ENCODE data around the gene FGGY.
A peak's percentile ranks its signal among the peaks of the same experiment; 100 is the strongest.
"Not testable (repeated sequence)": the region's sequence is repeated elsewhere in the genome, so short reads cannot be mapped to it uniquely, and the experiment has no call there.

Gene FGGY

GRCh38 chr1:59294423-59294822 lies 2.5 kb upstream of the FGGY start:
- no peak for ATAC-seq (replicated peaks)
- no peak overlapping the region for H3K27ac Mint-ChIP-seq
- H3K4me1 Mint-ChIP-seq (ENCODE audit: low read depth in 2 of 2): peaks cover 33 to 35% of the 10 kb centered on the region in 2 donors
- DNase-seq: no peak
- no peaks in the 10 kb centered on the region for H3K36me3 Mint-ChIP-seq (ENCODE audit: insufficient read depth)
- no peak overlapping the region for H3K4me3 Mint-ChIP-seq
- H3K27me3 Mint-ChIP-seq: no peaks in the 10 kb centered on the region
- H3K9me3 Mint-ChIP-seq: no peaks in the 10 kb centered on the region

- Mint-ChIP-seq H3K9me3 (no peaks in the 10 kb centered on the region), H3K27ac (peak overlapping the region in 1 of 2 donors; percentile 95), H3K4me3 (peak overlapping the region; percentile 88 to 95), H3K4me1 (ENCODE audit: low read depth in 2 of 2) (peaks cover 33 to 35% of the 10 kb centered on the region in 2 donors), H3K27me3 (no peaks in the 10 kb centered on the region), H3K36me3 (ENCODE audit: insufficient read depth) (no peaks in the 10 kb centered on the region)
- DNase-seq (no peak), ATAC-seq (replicated peaks) (no peak)
Measured at GRCh38 chr1:59295618-59296017, 1.3 kb upstream of the FGGY start.

GRCh38 chr1:59298026-59298583 lies 1.2 kb downstream of the FGGY start:
- ATAC-seq (replicated peaks) (no peak), DNase-seq (no peak)
- H3K36me3 Mint-ChIP-seq (ENCODE audit: insufficient read depth): no peaks in the 10 kb centered on the region
- H3K27me3 Mint-ChIP-seq: no peaks in the 10 kb centered on the region
- H3K4me3 Mint-ChIP-seq: peak overlapping the region; percentile 88 to 95
- H3K9me3 Mint-ChIP-seq: no peaks in the 10 kb centered on the region
- H3K4me1 Mint-ChIP-seq (ENCODE audit: low read depth in 2 of 2): peaks cover 20 to 22% of the 10 kb centered on the region in 2 donors
- peak overlapping the region; percentile 95 to 96 for H3K27ac Mint-ChIP-seq

- no peak for ATAC-seq (replicated peaks)
- H3K27ac Mint-ChIP-seq: peak overlapping the region; percentile 95 to 96
- H3K9me3 Mint-ChIP-seq: no peaks in the 10 kb centered on the region
- peaks cover 13 to 15% of the 10 kb centered on the region in 2 donors for H3K4me1 Mint-ChIP-seq (ENCODE audit: low read depth in 2 of 2)
- no peaks in the 10 kb centered on the region for H3K36me3 Mint-ChIP-seq (ENCODE audit: insufficient read depth)
- no peak for DNase-seq
- no peaks in the 10 kb centered on the region for H3K27me3 Mint-ChIP-seq
- H3K4me3 Mint-ChIP-seq: no peak overlapping the region
Measured at GRCh38 chr1:59298710-59299346, 1.9 kb downstream of the FGGY start.

GRCh38 chr1:59299670-59300069 lies 2.8 kb downstream of the FGGY start:
- H3K4me3 Mint-ChIP-seq; DNase-seq; H3K9me3 Mint-ChIP-seq; H3K36me3 Mint-ChIP-seq (ENCODE audit: insufficient read depth); H3K27ac Mint-ChIP-seq; H3K27me3 Mint-ChIP-seq; ATAC-seq (replicated peaks): not testable (repeated sequence)
- peaks cover 12% of the 10 kb centered on the region in 2 donors for H3K4me1 Mint-ChIP-seq (ENCODE audit: low read depth in 2 of 2)

- H3K4me1 Mint-ChIP-seq (ENCODE audit: low read depth in 2 of 2): peaks cover 8% of the 10 kb centered on the region in 2 donors
- H3K4me3 Mint-ChIP-seq: no peak overlapping the region
- DNase-seq (no peak), ATAC-seq (replicated peaks) (no peak)
- H3K27me3 Mint-ChIP-seq: no peaks in the 10 kb centered on the region
- H3K27ac Mint-ChIP-seq: no peak overlapping the region
- no peaks in the 10 kb centered on the region for H3K36me3 Mint-ChIP-seq (ENCODE audit: insufficient read depth)
- H3K9me3 Mint-ChIP-seq: peaks cover 8 to 15% of the 10 kb centered on the region in 2 donors
Measured at GRCh38 chr1:59302297-59302696, 5.4 kb downstream of the FGGY start.

- no peak overlapping the region for H3K4me3 Mint-ChIP-seq
- H3K27ac Mint-ChIP-seq: no peak overlapping the region
- H3K9me3 Mint-ChIP-seq: peaks cover 8 to 15% of the 10 kb centered on the region in 2 donors
- H3K4me1 Mint-ChIP-seq (ENCODE audit: low read depth in 2 of 2): peaks cover 7 to 8% of the 10 kb centered on the region in 2 donors
- H3K27me3 Mint-ChIP-seq: no peaks in the 10 kb centered on the region
- DNase-seq (no peak), ATAC-seq (replicated peaks) (no peak)
- no peaks in the 10 kb centered on the region for H3K36me3 Mint-ChIP-seq (ENCODE audit: insufficient read depth)
Measured at GRCh38 chr1:59302871-59303270, 6.0 kb downstream of the FGGY start.

- no peak overlapping the region for H3K4me3 Mint-ChIP-seq
Measured at GRCh38 chr1:59305188-59305587, 8.3 kb downstream of the FGGY start.

GRCh38 chr1:59307591-59307990 lies 10.7 kb downstream of the FGGY start:
- DNase-seq (no peak), ATAC-seq (replicated peaks) (no peak)
- peaks cover 2% of the 10 kb centered on the region for H3K36me3 Mint-ChIP-seq (ENCODE audit: insufficient read depth)
- H3K4me1 Mint-ChIP-seq (ENCODE audit: low read depth in 2 of 2): peaks cover 6 to 13% of the 10 kb centered on the region in 2 donors
- H3K27me3 Mint-ChIP-seq: no peaks in the 10 kb centered on the region
- H3K9me3 Mint-ChIP-seq: peaks cover 8 to 15% of the 10 kb centered on the region in 2 donors
- no peak overlapping the region for H3K4me3 Mint-ChIP-seq
- no peak overlapping the region for H3K27ac Mint-ChIP-seq

More at GRCh38 chr1:59305188-59305587, 8.3 kb downstream of the FGGY start:
- DNase-seq (no peak), ATAC-seq (replicated peaks) (no peak)
- peaks cover 5 to 13% of the 10 kb centered on the region in 2 donors for H3K4me1 Mint-ChIP-seq (ENCODE audit: low read depth in 2 of 2)
- H3K9me3 Mint-ChIP-seq: peaks cover 8 to 15% of the 10 kb centered on the region in 2 donors
- H3K27me3 Mint-ChIP-seq: no peaks in the 10 kb centered on the region
- no peak overlapping the region for H3K27ac Mint-ChIP-seq
- peaks cover 2% of the 10 kb centered on the region for H3K36me3 Mint-ChIP-seq (ENCODE audit: insufficient read depth)

- H3K27ac Mint-ChIP-seq: peak overlapping the region in 1 of 2 donors; percentile 38
Measured at GRCh38 chr1:59308839-59309238, 11.9 kb downstream of the FGGY start.

GRCh38 chr1:59309392-59309791 lies 12.5 kb downstream of the FGGY start:
- Mint-ChIP-seq H3K27ac (peak overlapping the region in 1 of 2 donors; percentile 38), H3K9me3 (peaks cover 8 to 15% of the 10 kb centered on the region in 2 donors), H3K36me3 (ENCODE audit: insufficient read depth) (peaks cover 2% of the 10 kb centered on the region), H3K4me3 (no peak overlapping the region), H3K4me1 (ENCODE audit: low read depth in 2 of 2) (peaks cover 6 to 13% of the 10 kb centered on the region in 2 donors), H3K27me3 (no peaks in the 10 kb centered on the region)
- no peak for DNase-seq
- ATAC-seq (replicated peaks): no peak

More at GRCh38 chr1:59308839-59309238, 11.9 kb downstream of the FGGY start:
- Mint-ChIP-seq H3K36me3 (ENCODE audit: insufficient read depth) (peaks cover 2% of the 10 kb centered on the region), H3K4me3 (no peak overlapping the region), H3K4me1 (ENCODE audit: low read depth in 2 of 2) (peaks cover 6 to 13% of the 10 kb centered on the region in 2 donors), H3K9me3 (peaks cover 8 to 15% of the 10 kb centered on the region in 2 donors), H3K27me3 (no peaks in the 10 kb centered on the region)
- no peak for DNase-seq
- no peak for ATAC-seq (replicated peaks)

GRCh38 chr1:59309795-59310548 lies 13.1 kb downstream of the FGGY start:
- Mint-ChIP-seq H3K4me3 (no peak overlapping the region), H3K36me3 (ENCODE audit: insufficient read depth) (peaks cover 2% of the 10 kb centered on the region), H3K27me3 (no peaks in the 10 kb centered on the region), H3K27ac (no peak overlapping the region), H3K4me1 (ENCODE audit: low read depth in 2 of 2) (peaks cover 6 to 16% of the 10 kb centered on the region in 2 donors), H3K9me3 (peaks cover 6 to 15% of the 10 kb centered on the region in 2 donors)
- ATAC-seq (replicated peaks) (no peak), DNase-seq (no peak)

- DNase-seq: no peak
- Mint-ChIP-seq H3K27ac (no peak overlapping the region), H3K4me3 (no peak overlapping the region), H3K9me3 (peaks cover 4 to 13% of the 10 kb centered on the region in 2 donors), H3K36me3 (ENCODE audit: insufficient read depth) (peaks cover 2% of the 10 kb centered on the region), H3K4me1 (ENCODE audit: low read depth in 2 of 2) (peaks cover 8 to 23% of the 10 kb centered on the region in 2 donors), H3K27me3 (no peaks in the 10 kb centered on the region)
- ATAC-seq (replicated peaks): no peak
Measured at GRCh38 chr1:59310549-59311250, 13.8 kb downstream of the FGGY start.
